ENCODE measurements around the gene LRCH1.

- no peak for TF ChIP-seq CTCF (optimal IDR thresholded peaks at IDR 0.05 in 1 of 3, IDR thresholded peaks at IDR 0.05 in 1 of 3, conservative IDR thresholded peaks at IDR 0.05 in 1 of 3; ENCODE audit: extremely low read depth in 1 of 3, insufficient read depth in 2 of 3, low read length in 3 of 3)
- TF ChIP-seq EZH2 (IDR thresholded peaks at IDR 0.05; ENCODE audit: low read length) = no peak
Observed at GRCh38 chr13:46556418-46556779, 3.4 kb downstream of the LRCH1 start.
